Coronary artery (tissue), 2 donors: ENCODE data around the gene CBFA2T2.
"Not testable (repeated sequence)": the region's sequence is repeated elsewhere in the genome, so short reads cannot be mapped to it uniquely, and the experiment has no call there.

Source experiments
- DNase-seq: peaks from one replicate; pipeline ENCODE4 v3.0.0-alpha.2; 2017; ENCODE audit warnings: low spot score
- H3K27ac ChIP-seq, 2 donors: fragments of 200-600 bp; sonication (generic); one replicate each; pipeline ENCODE4 v1.5.1; 2016 to 2019
- H3K4me3 ChIP-seq: fragments of 200-600 bp; sonication (generic); 2 replicates; pipeline ENCODE4 v1.5.1; 2016; ENCODE audit warnings: mild to moderate bottlenecking, moderate library complexity
- CTCF ChIP-seq: fragments of 200-600 bp; sonication (generic); IDR thresholded peaks from one replicate; pipeline ENCODE4 v1.5.1; 2019; ENCODE audit warnings: antibody characterized with exemption

Gene CBFA2T2

DNA sequence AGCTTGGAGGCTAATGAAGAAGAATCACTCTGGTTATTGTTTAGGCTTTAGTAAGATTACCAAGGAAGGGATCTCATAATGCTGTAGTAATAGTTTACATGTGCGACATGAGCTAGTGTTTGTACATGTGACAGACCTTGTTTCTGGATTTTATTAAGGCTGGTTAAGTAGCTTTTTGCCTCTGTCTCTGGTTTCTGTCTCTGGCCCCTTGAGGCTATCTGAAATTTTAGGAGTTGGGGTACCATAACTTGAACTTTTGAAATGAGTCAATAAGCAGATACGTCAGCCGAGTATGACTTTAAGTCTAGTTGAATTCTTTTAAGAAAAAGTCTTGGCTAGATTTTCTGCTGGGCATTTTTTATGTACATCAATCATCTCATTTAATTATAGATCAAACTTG lies 9.5 kb downstream of the CBFA2T2 start:
- no peak for DNase-seq
- Histone ChIP-seq H3K4me3 (no peak overlapping the region), H3K27ac (no peak overlapping the region)
- TF ChIP-seq CTCF = no peak

- Histone ChIP-seq H3K4me3 (no peak overlapping the region), H3K27ac (no peak overlapping the region)
- TF ChIP-seq CTCF = no peak
- DNase-seq = no peak
Observed at GRCh38 chr20:33501000-33501399, 11.1 kb downstream of the CBFA2T2 start.

DNA sequence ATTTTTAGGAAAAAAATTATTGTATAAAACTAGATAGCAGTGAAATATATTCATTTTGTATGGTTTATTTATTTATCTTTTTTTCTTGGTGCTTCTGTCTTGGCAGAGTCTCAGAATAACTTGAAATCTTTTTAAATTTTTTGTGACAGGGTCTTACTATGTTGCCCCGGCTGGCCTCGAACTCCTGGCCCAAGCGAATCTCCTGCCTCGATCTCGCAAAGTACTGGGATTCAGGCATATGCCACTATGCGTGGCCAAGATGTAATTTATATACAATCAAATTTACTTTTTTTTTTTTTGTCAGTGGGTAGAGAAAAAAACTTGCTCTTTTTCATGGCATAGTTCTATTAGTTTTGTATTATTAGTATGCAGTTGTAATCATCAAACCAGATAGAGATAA lies 13.7 kb downstream of the CBFA2T2 start:
- DNase-seq = no peak
- no peak for TF ChIP-seq CTCF
- H3K4me3 ChIP-seq = no peak overlapping the region

GRCh38 chr20:33506576-33506975 lies 16.7 kb downstream of the CBFA2T2 start:
- no peak for DNase-seq
- no peak overlapping the region for H3K27ac ChIP-seq
- TF ChIP-seq CTCF = no peak
- H3K4me3 ChIP-seq = no peak overlapping the region

More for the DNA sequence above, 13.7 kb downstream of the CBFA2T2 start:
- no peak overlapping the region for H3K27ac ChIP-seq

DNA sequence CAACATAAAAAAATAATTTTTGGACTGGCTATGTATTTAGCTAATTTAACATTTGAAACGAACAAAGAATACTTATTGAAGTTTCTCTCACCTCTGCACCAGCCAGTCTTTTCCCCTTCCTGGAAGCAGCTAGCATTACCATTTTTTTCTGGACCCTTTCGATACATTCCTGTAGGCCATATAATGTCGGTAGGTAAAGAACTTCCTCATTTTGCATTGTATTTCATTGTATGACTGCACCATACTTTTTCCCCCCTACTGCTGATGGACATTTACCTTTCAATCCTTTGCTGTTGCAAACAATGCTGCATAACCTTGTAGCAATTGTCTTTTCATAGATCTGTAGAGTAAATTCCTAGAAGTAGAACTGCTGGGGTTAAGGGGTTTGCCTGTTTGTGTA lies 17.6 kb downstream of the CBFA2T2 start:
- H3K4me3 ChIP-seq = no peak overlapping the region
- no peak for TF ChIP-seq CTCF
- no peak for DNase-seq
- no peak overlapping the region for H3K27ac ChIP-seq

- H3K4me3 ChIP-seq, H3K27ac ChIP-seq, DNase-seq: not testable (repeated sequence)
Observed at GRCh38 chr20:33508015-33508414, 18.1 kb downstream of the CBFA2T2 start.

- H3K27ac ChIP-seq, DNase-seq, H3K4me3 ChIP-seq: not testable (repeated sequence)
Observed at GRCh38 chr20:33509057-33509456, 19.2 kb downstream of the CBFA2T2 start.

DNA sequence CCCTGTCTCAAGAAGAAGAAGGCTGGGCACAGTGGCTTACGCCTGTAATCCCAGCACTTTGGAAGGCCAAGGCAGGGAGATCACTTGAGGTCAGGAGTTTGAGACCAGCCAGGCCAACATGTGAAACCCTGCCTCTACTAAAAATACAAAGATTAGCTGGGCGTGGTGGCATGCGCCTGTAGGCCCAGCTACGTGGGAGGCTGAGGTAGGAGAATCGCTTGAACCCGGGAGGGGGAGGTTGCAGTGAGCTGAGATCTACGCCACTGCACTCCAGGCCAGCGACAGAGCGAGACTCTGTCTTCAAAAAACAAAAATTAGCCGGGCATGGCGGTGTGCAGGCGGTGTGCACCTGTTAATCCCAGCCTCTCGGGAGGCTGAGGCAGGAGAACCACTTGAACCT lies 22.0 kb downstream of the CBFA2T2 start:
- not testable (repeated sequence) for DNase-seq, H3K4me3 ChIP-seq, H3K27ac ChIP-seq

DNA sequence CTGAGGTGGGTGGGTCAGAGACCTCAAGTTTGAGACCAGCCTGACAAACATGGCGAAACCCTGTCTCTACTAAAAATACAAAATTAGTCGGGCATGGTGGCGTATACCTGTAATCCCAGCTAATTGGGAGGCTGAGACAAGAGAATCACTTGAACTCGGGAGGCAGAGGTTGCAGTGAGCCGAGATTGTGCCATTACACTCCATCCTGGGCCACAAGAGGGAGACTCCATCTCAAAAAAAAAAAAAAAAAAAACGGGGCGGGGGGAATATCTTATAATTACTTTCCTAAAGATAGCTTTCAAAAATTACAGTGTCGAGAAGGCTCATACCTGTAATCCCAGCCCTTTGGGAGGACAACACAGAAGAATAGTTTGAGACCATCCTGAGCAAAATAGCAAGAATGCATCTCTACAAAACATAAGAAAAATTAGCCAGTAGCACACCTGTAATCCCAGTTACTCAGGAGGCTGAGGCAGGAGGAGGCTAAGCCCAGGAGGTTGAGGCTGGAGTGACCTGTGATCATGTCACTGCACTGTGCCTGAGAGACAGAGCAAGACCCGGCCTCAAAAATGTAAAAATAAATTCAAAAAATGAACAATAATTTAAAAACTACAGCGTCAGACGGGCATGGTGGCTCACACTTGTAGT lies 25.8 kb downstream of the CBFA2T2 start:
- TF ChIP-seq CTCF = no peak
- Histone ChIP-seq H3K4me3 (no peak overlapping the region), H3K27ac (no peak overlapping the region)
- no peak for DNase-seq
